Spinal cord (tissue), 4 donors: ENCODE results near the gene GALT. TPM values are rescaled to one million over a fixed set of nuclear protein-coding genes. Genes with fewer than 3 reads are reported as not detected.

ENCODE experiments used
- polyA plus RNA-seq, 2 donors: library from polyadenylated mRNA; unstranded; fragments of 120-200 nt; gene quantifications; one replicate each; pipeline ENCODE4 v1.2.1, GENCODE V29; 2013; ENCODE audit not compliant: insufficient read length in 2 of 2
- small RNA-seq: library from RNA; depleted of rRNA; stranded (forward); fragments of <200 nt; gene quantifications from one replicate; pipeline ENCODE3, GENCODE V24; 2014; ENCODE audit warnings: low replicate concordance
- total RNA-seq, 2 donors: library from RNA; depleted of rRNA in 1 of 2; stranded (reverse); fragments of 120-200 nt in 1 of 2; fragments of >200 nt in 1 of 2; gene quantifications; one replicate each; pipeline versions ENCODE4 v1.2.3 to v1.2.4, GENCODE V29; 2013 to 2014

GALT gene
- total and polyA plus RNA-seq, 4 donors = 31.3 to 73.4 (median 62.4) TPM

Small RNA genes lying within 50 kb of the gene (small RNA-seq; reads per million reads assigned to genes)
- not detected for gene CCL27

Other genes with a start within 250 kb of the GALT start
- 10 to 100 TPM; 18.1 to 23.6 TPM for gene FAM219A, start 188.1 kb upstream of the GALT start, total RNA-seq
- gene FAM219A, start 188.1 kb upstream of the GALT start, polyA plus RNA-seq = 10 to 100 TPM; 78.8 to 83.9 TPM
- gene DNAI1, start 187.9 kb upstream of the GALT start, total RNA-seq = 10 to 100 TPM in 1 of 2 donors, 1 to 10 TPM in 1; 3.5 to 24.8 TPM
- 10 to 100 TPM; 10.3 to 10.5 TPM for gene DNAI1, start 187.9 kb upstream of the GALT start, polyA plus RNA-seq
- gene ENHO, start 123.7 kb upstream of the GALT start, total RNA-seq = 10 to 100 TPM; 32.7 to 63.9 TPM
- 100 to 1,000 TPM; 193 to 219 TPM for gene ENHO, start 123.7 kb upstream of the GALT start, polyA plus RNA-seq
- 10 to 100 TPM in 1 of 2 donors, 1 to 10 TPM in 1; 9.6 to 16.1 TPM for gene CNTFR, start 57.0 kb upstream of the GALT start, total RNA-seq
- 100 to 1,000 TPM; 109 to 110 TPM for gene CNTFR, start 57.0 kb upstream of the GALT start, polyA plus RNA-seq
- gene RPP25L, start 34.6 kb upstream of the GALT start, total RNA-seq = 10 to 100 TPM; 10.4 to 29.4 TPM
- gene RPP25L, start 34.6 kb upstream of the GALT start, polyA plus RNA-seq = 10 to 100 TPM; 18.0 to 18.9 TPM
- gene DCTN3, start 26.2 kb upstream of the GALT start, total RNA-seq = 100 to 1,000 TPM in 1 of 2 donors, 10 to 100 TPM in 1; 90.9 to 119 TPM
- gene DCTN3, start 26.2 kb upstream of the GALT start, polyA plus RNA-seq = 100 to 1,000 TPM; 179 to 190 TPM
- gene ARID3C, start 17.6 kb upstream of the GALT start, total RNA-seq = 1 to 10 TPM in 1 of 2 donors, under 1 TPM in 1; 0.33 to 1.1 TPM
- gene ARID3C, start 17.6 kb upstream of the GALT start, polyA plus RNA-seq = under 1 TPM; 0.60 to 0.66 TPM
- 10 to 100 TPM; 27.7 to 45.5 TPM for gene SIGMAR1, start 8.9 kb upstream of the GALT start, total RNA-seq
- 10 to 100 TPM; 79.5 to 82.3 TPM for gene SIGMAR1, start 8.9 kb upstream of the GALT start, polyA plus RNA-seq
- gene IL11RA, start 5.5 kb downstream of the GALT start, total RNA-seq = 10 to 100 TPM; 24.1 to 62.9 TPM
- gene IL11RA, start 5.5 kb downstream of the GALT start, polyA plus RNA-seq = 10 to 100 TPM; 42.2 to 69.9 TPM
- under 1 TPM in 1 of 2 donors, not detected in 1; 0.66 TPM for gene CCL27, start 16.0 kb downstream of the GALT start, total RNA-seq
- 1 to 10 TPM; 1.0 TPM for gene CCL27, start 16.0 kb downstream of the GALT start, polyA plus RNA-seq
- gene CCL19, start 44.6 kb downstream of the GALT start, total RNA-seq = not detected
- gene CCL19, start 44.6 kb downstream of the GALT start, polyA plus RNA-seq = under 1 TPM in 1 of 2 donors, not detected in 1; 0.27 TPM
- under 1 TPM in 1 of 2 donors, not detected in 1; 0.44 TPM for gene CCL21, start 63.5 kb downstream of the GALT start, total RNA-seq
- gene CCL21, start 63.5 kb downstream of the GALT start, polyA plus RNA-seq = under 1 TPM in 1 of 2 donors, not detected in 1; 0.18 TPM